ENCODE results near the gene OTUD7B. TPM values are rescaled to one million over a fixed set of nuclear protein-coding genes. Genes with fewer than 3 reads are reported as not detected.

Gene OTUD7B
- total and polyA plus RNA-seq, 9 of the 15 experiments (the other 6 are each of a cell fraction or from before 2014, with no cell fraction given), result 0.96 to 18.8 (median 7.4) TPM

DNA sequence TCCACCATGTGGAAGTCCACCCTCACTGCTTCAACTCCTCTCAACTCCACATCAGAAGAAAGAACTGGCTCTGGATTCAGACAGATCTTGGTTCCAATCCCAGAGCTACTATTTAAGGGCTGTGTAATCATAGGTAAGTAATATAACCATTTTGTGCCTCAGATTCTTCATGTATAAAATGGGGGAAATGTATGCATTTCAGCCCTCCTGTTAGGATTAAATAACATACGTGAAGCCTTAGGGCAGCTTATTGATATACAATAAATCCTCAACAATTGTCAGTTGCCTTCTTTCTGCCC, 23.3 kb downstream of the OTUD7B start:
- no peaks in the 10 kb centered on the region for H3K9me3 ChIP-seq (replicated peaks; ENCODE audit: control insufficient read depth, insufficient read depth, low read depth, low read length)
- H3K4me3 ChIP-seq, result no peak overlapping the region
- no peaks in the 10 kb centered on the region for H4K20me1 ChIP-seq (replicated peaks; ENCODE audit: control insufficient read depth, insufficient read depth, low read length)
- ATAC-seq, result no peak
- in situ Hi-C loops (cut with MboI) (no loop called here), intact Hi-C loops (cut with micrococcal nuclease) (no loop called here)
- H3K9me1 ChIP-seq (ENCODE audit: control insufficient read depth, insufficient read depth, low read length), result peaks cover 2% of the 10 kb centered on the region
- no peaks in the 10 kb centered on the region for H3K4me1 ChIP-seq (replicated peaks in 1 of 2; ENCODE audit: control insufficient read depth in 2 of 2, insufficient read depth in 2 of 2, low read length in 2 of 2)
- no peak overlapping the region for H3K27ac ChIP-seq (ENCODE audit: extremely low read depth, low read depth, low read length)
- peaks cover 10% of the 10 kb centered on the region; the same call in 1 of the 3 replicates for H3K36me3 ChIP-seq (ENCODE audit: control insufficient read depth, insufficient read depth, low read length)
- FAIRE-seq, result no peak
- ChIA-PET CTCF (ENCODE audit: low intra/inter-chr PET ratio) (no interaction called here), POLR2A (interaction anchor here (0.8 to 1.7 kb wide), 10 partner anchors 8 to 201 kb away, joined by 3 to 6 read pairs (median 4); a partner anchor contains a TSS)
- H2AFZ ChIP-seq (ENCODE audit: low read depth, low read length), result no peak overlapping the region
- H3K9ac ChIP-seq (ENCODE audit: insufficient read depth in 1 of 2, low read depth in 2 of 2, low read length in 2 of 2), result 0 out of 4 replicates have a peak overlapping the region, but pooled peaks of 1 of the 2 experiments have one; percentile 42
- 95% methylated on average over 1 of the region's 1 CpG for WGBS (ENCODE audit: insufficient coverage, low coverage, missing lambda C conversion rate)
- no peak overlapping the region for H3K4me2 ChIP-seq (ENCODE audit: insufficient read depth, low read length)
- DNase-seq (ENCODE audit: extremely low read depth in 1 of 4, low spot score in 3 of 4), result no peak
- H3K79me2 ChIP-seq (ENCODE audit: control insufficient read depth, insufficient read depth, low read length), result peaks cover 43% of the 10 kb centered on the region
- no peaks in the 10 kb centered on the region for H3K27me3 ChIP-seq (ENCODE audit: control insufficient read depth in 2 of 2, insufficient read depth in 2 of 2, low read length in 2 of 2)
- no TSS peak for BruUV-seq (replicated peaks)
- no peak for TF ChIP-seq NBN (IDR thresholded peaks at IDR 0.05; ENCODE audit: low read depth)
- no peak for TF ChIP-seq MIER1 (IDR thresholded peaks at IDR 0.05; ENCODE audit: low read depth)
- no peak for TF ChIP-seq CBX3 (IDR thresholded peaks at IDR 0.05; ENCODE audit: borderline replicate concordance in 1 of 2, low read length in 2 of 2)
- no peak for TF ChIP-seq TCF7 (IDR thresholded peaks at IDR 0.05; ENCODE audit: borderline replicate concordance)
- TF ChIP-seq, protein P1, sequence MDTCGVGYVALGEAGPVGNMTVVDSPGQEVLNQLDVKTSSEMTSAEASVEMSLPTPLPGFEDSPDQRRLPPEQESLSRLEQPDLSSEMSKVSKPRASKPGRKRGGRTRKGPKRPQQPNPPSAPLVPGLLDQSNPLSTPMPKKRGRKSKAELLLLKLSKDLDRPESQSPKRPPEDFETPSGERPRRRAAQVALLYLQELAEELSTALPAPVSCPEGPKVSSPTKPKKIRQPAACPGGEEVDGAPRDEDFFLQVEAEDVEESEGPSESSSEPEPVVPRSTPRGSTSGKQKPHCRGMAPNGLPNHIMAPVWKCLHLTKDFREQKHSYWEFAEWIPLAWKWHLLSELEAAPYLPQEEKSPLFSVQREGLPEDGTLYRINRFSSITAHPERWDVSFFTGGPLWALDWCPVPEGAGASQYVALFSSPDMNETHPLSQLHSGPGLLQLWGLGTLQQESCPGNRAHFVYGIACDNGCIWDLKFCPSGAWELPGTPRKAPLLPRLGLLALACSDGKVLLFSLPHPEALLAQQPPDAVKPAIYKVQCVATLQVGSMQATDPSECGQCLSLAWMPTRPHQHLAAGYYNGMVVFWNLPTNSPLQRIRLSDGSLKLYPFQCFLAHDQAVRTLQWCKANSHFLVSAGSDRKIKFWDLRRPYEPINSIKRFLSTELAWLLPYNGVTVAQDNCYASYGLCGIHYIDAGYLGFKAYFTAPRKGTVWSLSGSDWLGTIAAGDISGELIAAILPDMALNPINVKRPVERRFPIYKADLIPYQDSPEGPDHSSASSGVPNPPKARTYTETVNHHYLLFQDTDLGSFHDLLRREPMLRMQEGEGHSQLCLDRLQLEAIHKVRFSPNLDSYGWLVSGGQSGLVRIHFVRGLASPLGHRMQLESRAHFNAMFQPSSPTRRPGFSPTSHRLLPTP (IDR thresholded peaks at IDR 0.05; ENCODE audit: borderline replicate concordance, extremely low read depth, insufficient read length), result no peak
- TF ChIP-seq MCM7 (IDR thresholded peaks at IDR 0.05), result no peak
- TF ChIP-seq, protein P2, sequence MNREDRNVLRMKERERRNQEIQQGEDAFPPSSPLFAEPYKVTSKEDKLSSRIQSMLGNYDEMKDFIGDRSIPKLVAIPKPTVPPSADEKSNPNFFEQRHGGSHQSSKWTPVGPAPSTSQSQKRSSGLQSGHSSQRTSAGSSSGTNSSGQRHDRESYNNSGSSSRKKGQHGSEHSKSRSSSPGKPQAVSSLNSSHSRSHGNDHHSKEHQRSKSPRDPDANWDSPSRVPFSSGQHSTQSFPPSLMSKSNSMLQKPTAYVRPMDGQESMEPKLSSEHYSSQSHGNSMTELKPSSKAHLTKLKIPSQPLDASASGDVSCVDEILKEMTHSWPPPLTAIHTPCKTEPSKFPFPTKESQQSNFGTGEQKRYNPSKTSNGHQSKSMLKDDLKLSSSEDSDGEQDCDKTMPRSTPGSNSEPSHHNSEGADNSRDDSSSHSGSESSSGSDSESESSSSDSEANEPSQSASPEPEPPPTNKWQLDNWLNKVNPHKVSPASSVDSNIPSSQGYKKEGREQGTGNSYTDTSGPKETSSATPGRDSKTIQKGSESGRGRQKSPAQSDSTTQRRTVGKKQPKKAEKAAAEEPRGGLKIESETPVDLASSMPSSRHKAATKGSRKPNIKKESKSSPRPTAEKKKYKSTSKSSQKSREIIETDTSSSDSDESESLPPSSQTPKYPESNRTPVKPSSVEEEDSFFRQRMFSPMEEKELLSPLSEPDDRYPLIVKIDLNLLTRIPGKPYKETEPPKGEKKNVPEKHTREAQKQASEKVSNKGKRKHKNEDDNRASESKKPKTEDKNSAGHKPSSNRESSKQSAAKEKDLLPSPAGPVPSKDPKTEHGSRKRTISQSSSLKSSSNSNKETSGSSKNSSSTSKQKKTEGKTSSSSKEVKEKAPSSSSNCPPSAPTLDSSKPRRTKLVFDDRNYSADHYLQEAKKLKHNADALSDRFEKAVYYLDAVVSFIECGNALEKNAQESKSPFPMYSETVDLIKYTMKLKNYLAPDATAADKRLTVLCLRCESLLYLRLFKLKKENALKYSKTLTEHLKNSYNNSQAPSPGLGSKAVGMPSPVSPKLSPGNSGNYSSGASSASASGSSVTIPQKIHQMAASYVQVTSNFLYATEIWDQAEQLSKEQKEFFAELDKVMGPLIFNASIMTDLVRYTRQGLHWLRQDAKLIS (CRISPR knock-in tag; IDR thresholded peaks at IDR 0.05), result no peak
- TF ChIP-seq, protein P3, sequence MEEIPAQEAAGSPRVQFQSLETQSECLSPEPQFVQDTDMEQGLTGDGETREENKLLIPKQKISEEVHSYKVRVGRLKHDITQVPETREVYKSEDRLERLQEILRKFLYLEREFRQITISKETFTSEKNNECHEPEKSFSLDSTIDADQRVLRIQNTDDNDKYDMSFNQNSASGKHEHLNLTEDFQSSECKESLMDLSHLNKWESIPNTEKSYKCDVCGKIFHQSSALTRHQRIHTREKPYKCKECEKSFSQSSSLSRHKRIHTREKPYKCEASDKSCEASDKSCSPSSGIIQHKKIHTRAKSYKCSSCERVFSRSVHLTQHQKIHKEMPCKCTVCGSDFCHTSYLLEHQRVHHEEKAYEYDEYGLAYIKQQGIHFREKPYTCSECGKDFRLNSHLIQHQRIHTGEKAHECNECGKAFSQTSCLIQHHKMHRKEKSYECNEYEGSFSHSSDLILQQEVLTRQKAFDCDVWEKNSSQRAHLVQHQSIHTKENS (CRISPR knock-in tag; IDR thresholded peaks at IDR 0.05), result no peak
- no peak for TF ChIP-seq SLC30A9 (CRISPR knock-in tag; IDR thresholded peaks at IDR 0.05)
- TF ChIP-seq ZNF507 (tag; conservative IDR thresholded peaks at IDR 0.05), result no peak
- no peak for TF ChIP-seq ZBTB17 (CRISPR knock-in tag; IDR thresholded peaks at IDR 0.05)
- TF ChIP-seq ZFP1 (CRISPR knock-in tag; IDR thresholded peaks at IDR 0.05), result no peak
- TF ChIP-seq HDAC1 (IDR thresholded peaks at IDR 0.05), result no peak
- no peak for TF ChIP-seq KAT8 (IDR thresholded peaks at IDR 0.05; ENCODE audit: low read depth)
- no peak for TF ChIP-seq ETV6 (IDR thresholded peaks at IDR 0.05; ENCODE audit: borderline replicate concordance in 1 of 2, low read depth in 2 of 2, low read length in 1 of 2)
- no peak for TF ChIP-seq ETV6 (CRISPR knock-in tag; IDR thresholded peaks at IDR 0.05; ENCODE audit: borderline replicate concordance)
- no peak for TF ChIP-seq PHF8 (IDR thresholded peaks at IDR 0.05; ENCODE audit: borderline replicate concordance, low read length)

Data from K562 (cell line).